H1 (cell line): Measurements from ENCODE around the gene POLR1H. TPM values are rescaled to one million over a fixed set of nuclear protein-coding genes. Genes with fewer than 3 reads are reported as not detected.

Experiments
- BCL11A ChIP-seq, 2 experiments: IDR thresholded peaks; one replicate each; pipeline ENCODE4 v1.6.1; 2011; ENCODE audit warnings: low read depth in 2 of 2, low read length in 2 of 2, mild to moderate bottlenecking in 2 of 2
- KDM1A ChIP-seq: fragments of 200-600, 300-600 bp; sonication (generic); IDR thresholded peaks from 2 replicates; pipeline ENCODE4 v1.7.1; 2016; ENCODE audit warnings: mild to moderate bottlenecking, low read length, borderline replicate concordance
- POLR2A ChIP-seq, 2 experiments: IDR thresholded peaks; 1 replicate in 1 of 2; 2 replicates in 1 of 2; pipeline ENCODE4 v1.6.1; 2011; ENCODE audit warnings: low read depth in 2 of 2, low read length in 2 of 2, mild to moderate bottlenecking in 2 of 2; ENCODE audit errors: control extremely low read depth in 1 of 2
- RAD21 ChIP-seq, 2 experiments: IDR thresholded peaks in 1 of 2; conservative IDR thresholded peaks in 1 of 2; 2 replicates each; pipeline ENCODE4 v1.6.1; 2011; ENCODE audit warnings: low read depth in 2 of 2, low read length in 2 of 2, improper control_type of control experiment in 1 of 2, inconsistent platforms in 1 of 2, mild to moderate bottlenecking in 1 of 2, moderate library complexity in 1 of 2
- TCF12 ChIP-seq: IDR thresholded peaks from 2 replicates; pipeline ENCODE4 v1.6.1; 2011; ENCODE audit warnings: low read depth, mild to moderate bottlenecking, low read length
- YY1 ChIP-seq: IDR thresholded peaks from 2 replicates; pipeline ENCODE4 v1.6.1; 2011; ENCODE audit warnings: low read depth, mild to moderate bottlenecking, low read length
- polyA plus RNA-seq, 7 experiments: library from polyadenylated mRNA; depleted of rRNA in 3 of 7; stranded (reverse) in 5 of 7; unstranded in 2 of 7; fragments of >200 nt in 5 of 7; fragments of 200-250 nt in 2 of 7; gene quantifications; 1 replicate in 5 of 7; 2 replicates in 1 of 7; 4 replicates in 1 of 7; pipeline versions ENCODE4 v1.2.1 to v1.2.3, GENCODE V29; 2011 to 2013; ENCODE audit warnings: missing spikeins in 2 of 7, mixed read lengths in 2 of 7
- total RNA-seq: library from RNA; stranded (reverse); fragmentation: NEBNext Ultra II Directional; extraction: Animal tissue kit (Norgen Biotek cat#: 25700); gene quantifications from 2 replicates; pipeline ENCODE4 v1.2.1, GENCODE V29; 2021
- TF ChIP-seq, protein P1 (sequence below): IDR thresholded peaks from 2 replicates; pipeline ENCODE4 v1.6.1; 2012; ENCODE audit warnings: inconsistent platforms

Gene POLR1H
- total and polyA plus RNA-seq, 2 of the 8 experiments (the other 6 are each of a cell fraction or from before 2014, with no cell fraction given) = 31.5 to 82.2 TPM

- TF ChIP-seq RAD21 (IDR thresholded peaks at IDR 0.05 in 1 of 2, conservative IDR thresholded peaks at IDR 0.05 in 1 of 2; ENCODE audit: low read depth in 2 of 2, low read length in 2 of 2) = peak; percentile 91 to 94
- TF ChIP-seq BCL11A (IDR thresholded peaks at IDR 0.05; ENCODE audit: low read depth in 2 of 2, low read length in 2 of 2) = no peak
- TF ChIP-seq YY1 = 0 out of 2 replicates have a peak, but pooled peaks have one; percentile 9
- TF ChIP-seq, protein P1, sequence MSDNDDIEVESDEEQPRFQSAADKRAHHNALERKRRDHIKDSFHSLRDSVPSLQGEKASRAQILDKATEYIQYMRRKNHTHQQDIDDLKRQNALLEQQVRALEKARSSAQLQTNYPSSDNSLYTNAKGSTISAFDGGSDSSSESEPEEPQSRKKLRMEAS = peak; percentile 27; the same call in 1 of the 2 replicates
- no peak for TF ChIP-seq POLR2A (IDR thresholded peaks at IDR 0.05; ENCODE audit: control extremely low read depth in 1 of 2, low read depth in 2 of 2, low read length in 2 of 2)
- 0 out of 2 replicates have a peak, but pooled peaks have one; percentile 20 for TF ChIP-seq TCF12
- TF ChIP-seq KDM1A = 0 out of 2 replicates have a peak, but pooled peaks have one; percentile 36
These were observed 47.7 kb upstream of the POLR1H start (continued) for GRCh38 chr6:30013291-30013922.
